Neural progenitor cell (in vitro differentiated cells): ENCODE data around the gene TRPV2.

Experiments used
- CTCF ChIP-seq: fragments of 200-600 bp; sonication (generic); IDR thresholded peaks from 2 replicates; pipeline ENCODE4 v1.5.1; 2017; ENCODE audit warnings: antibody characterized with exemption, mild to moderate bottlenecking
- EZH2 ChIP-seq: fragments of 200-600 bp; sonication (generic); IDR thresholded peaks from 2 replicates; pipeline ENCODE4 v1.6.1; 2017; ENCODE audit warnings: antibody characterized with exemption, mild to moderate bottlenecking, moderate library complexity
- EZH2phosphoT487 ChIP-seq: fragments of 200-600 bp; sonication (generic); IDR thresholded peaks from 2 replicates; pipeline ENCODE4 v1.6.1; 2017; ENCODE audit warnings: antibody characterized with exemption

GRCh38 chr17:16450028-16450427 is 34.7 kb downstream of the TRPV2 start:
- no peak for TF ChIP-seq CTCF
- no peak for TF ChIP-seq EZH2
- no peak for TF ChIP-seq EZH2phosphoT487
